GM12878 (cell line): ENCODE measurements around the gene ZBTB49. TPM values are rescaled to one million over a fixed set of nuclear protein-coding genes. Genes with fewer than 3 reads are reported as not detected.

Experiments used
- ATAC-seq: fragments of 200-7000 bp; cut with Tn5 transposase; 3 replicates; pipeline ENCODE4 v1.9.1; 2020; ENCODE audit warnings: mild to moderate bottlenecking, moderate library complexity
- BruUV-seq: library from RNA; stranded (reverse); fragments of 400-500 nt; replicated peaks from 2 replicates; lab custom pipeline; 2021; lab: Mats Ljungman, UMichigan
- CTCF ChIA-PET: fragments of 300-600 bp; sonication (Branson Sonifier 250); formaldehyde crosslinking; extraction: SDS; loops from one replicate; lab custom pipeline; 2021; ENCODE audit warnings: inconsistent platforms; lab: Yijun Ruan, JAX
- POLR2A ChIA-PET: fragments of 350-600 bp; formaldehyde crosslinking; extraction: SDS; loops from one replicate; lab custom pipeline; 2021; ENCODE audit warnings: inconsistent platforms; lab: Charles Lee
- RAD21 ChIA-PET: fragments of 300-600 bp; sonication (Branson Sonifier 250); formaldehyde crosslinking; loops from one replicate; lab custom pipeline; 2023; ENCODE audit warnings: antibody characterized with exemption; ENCODE audit not compliant: unreplicated experiment; lab: Charles Lee
- SMC1A ChIA-PET: fragments of 300-600 bp; sonication (Branson Sonifier 250); formaldehyde crosslinking; loops from one replicate; lab custom pipeline; 2023; ENCODE audit not compliant: unreplicated experiment, uncharacterized antibody; lab: Charles Lee
- DNase-seq: peaks from one replicate; pipeline ENCODE4 v3.0.0-alpha.2; 2011; ENCODE audit warnings: low read depth, low spot score
- FAIRE-seq: peaks from 3 replicates; lab custom pipeline; 2011; peaks lifted over from hg19 to GRCh38; lab: Jason Lieb, UNC
- H2AFZ ChIP-seq: 2 replicates; pipeline ENCODE4 v1.6.0; 2011; ENCODE audit warnings: low read depth, low read length, control low read depth; ENCODE audit not compliant: control insufficient read depth
- H3K27ac ChIP-seq: 2 replicates; pipeline ENCODE4 v1.5.1; 2011; ENCODE audit warnings: control low read depth; ENCODE audit not compliant: control insufficient read depth, insufficient read depth
- H3K27me3 ChIP-seq, 2 experiments: replicated peaks in 1 of 2; 2 replicates each; pipeline versions ENCODE4 v1.6.0 to v1.6.1; 2011; ENCODE audit warnings: low read length in 1 of 2; ENCODE audit not compliant: control insufficient read depth in 2 of 2, insufficient read depth in 2 of 2
- H3K36me3 ChIP-seq, 2 experiments: 2 replicates each; pipeline ENCODE4 v1.5.1; 2011; ENCODE audit warnings: low read length in 1 of 2; ENCODE audit not compliant: control insufficient read depth in 2 of 2, insufficient read depth in 2 of 2
- H3K4me1 ChIP-seq: 2 replicates; pipeline ENCODE4 v1.6.1; 2011; ENCODE audit warnings: mild to moderate bottlenecking, low read length, moderate library complexity, mixed read lengths; ENCODE audit not compliant: control insufficient read depth, insufficient read depth
- H3K4me2 ChIP-seq: 2 replicates; pipeline ENCODE4 v1.6.0; 2011; ENCODE audit warnings: control low read depth; ENCODE audit not compliant: control insufficient read depth, insufficient read depth
- H3K4me3 ChIP-seq: fragments of 200-600 bp; sonication (generic); 2 replicates; pipeline ENCODE4 v1.5.1; 2016
- H3K79me2 ChIP-seq: 2 replicates; pipeline ENCODE4 v1.6.0; 2011; ENCODE audit warnings: low read length; ENCODE audit not compliant: control insufficient read depth, insufficient read depth
- H3K9ac ChIP-seq: 2 replicates; pipeline ENCODE4 v1.8.0; 2011; ENCODE audit warnings: low read length, control low read depth, mixed read lengths; ENCODE audit not compliant: control insufficient read depth, insufficient read depth
- H3K9me3 ChIP-seq: replicated peaks from 3 replicates; pipeline ENCODE4 v1.5.1; 2011; ENCODE audit warnings: mild to moderate bottlenecking, low read length; ENCODE audit not compliant: control insufficient read depth, insufficient read depth
- H4K20me1 ChIP-seq: 2 replicates; pipeline ENCODE4 v1.6.0; 2011; ENCODE audit not compliant: control insufficient read depth, insufficient read depth
- CHD4 ChIP-seq: fragments of 200-600 bp; sonication (generic); IDR thresholded peaks from 2 replicates; pipeline ENCODE4 v1.6.1; 2016; ENCODE audit warnings: mild to moderate bottlenecking
- E2F4 ChIP-seq: IDR thresholded peaks from 2 replicates; pipeline ENCODE4 v1.6.1; 2012; ENCODE audit warnings: low read depth, low read length, improper control_type of control experiment
- IRF4 ChIP-seq: IDR thresholded peaks from 2 replicates; pipeline ENCODE4 v1.6.1; 2011; ENCODE audit warnings: low read depth, low read length
- KAT2A ChIP-seq: conservative IDR thresholded peaks from 2 replicates; pipeline ENCODE4 v1.6.1; 2011; ENCODE audit warnings: low read depth, low read length; ENCODE audit not compliant: control insufficient read depth
- MYB ChIP-seq: fragments of 150-350 bp; IDR thresholded peaks from 2 replicates; pipeline ENCODE4 v1.6.1; 2014; ENCODE audit warnings: mild to moderate bottlenecking, low read depth, low read length, borderline replicate concordance
- NFXL1 ChIP-seq: fragments of 450-650 bp; IDR thresholded peaks from 2 replicates; pipeline ENCODE4 v1.6.1; 2017; ENCODE audit warnings: antibody characterized with exemption, mild to moderate bottlenecking, borderline replicate concordance
- SUZ12 ChIP-seq: fragments of 200-600 bp; sonication (generic); IDR thresholded peaks from one replicate; pipeline ENCODE4 v1.6.1; 2018; ENCODE audit warnings: antibody characterized with exemption, mild to moderate bottlenecking; ENCODE audit not compliant: unreplicated experiment
- WGBS: methylation state at CpG from one replicate; pipeline ENCODE4 v1.1.6; 2016; ENCODE audit warnings: low lambda C conversion rate; ENCODE audit not compliant: insufficient replicate concordance, insufficient coverage; ENCODE audit errors: missing lambda C conversion rate; 5-methylcytosine and 5-hydroxymethylcytosine counted together
- in situ Hi-C: fragments of 300-500 bp; cut with MboI; formaldehyde crosslinking; loops from 9 replicates; pipeline ENCODE4 v1.14.3; 2018; ENCODE audit warnings: mixed read lengths
- intact Hi-C: fragments of 100-400 bp; cut with micrococcal nuclease; formaldehyde crosslinking; loops from one replicate; pipeline ENCODE4 v1.14.2; 2022; ENCODE audit not compliant: unreplicated experiment
- polyA plus RNA-seq, 11 experiments: library from polyadenylated mRNA; depleted of rRNA in 4 of 11; unstranded in 6 of 11; stranded (reverse) in 5 of 11; fragments of >200 nt; fragmentation: Nextera tagmentation in 4 of 11; fragmentation: Illumina TruSeq in 1 of 11; extraction: Ambion mirVana in 4 of 11; extraction: Trizol in 1 of 11; gene quantifications; 1 replicate in 1 of 11; 2 replicates in 10 of 11; pipeline versions ENCODE4 v1.2.1 to v1.2.3, GENCODE V29; 2011 to 2016; ENCODE audit warnings: inconsistent platforms in 2 of 11, missing spikeins in 2 of 11, low read depth in 1 of 11
- total RNA-seq, 4 experiments: library from RNA; depleted of rRNA in 3 of 4; stranded (reverse); fragments of >200 nt in 3 of 4; fragmentation: Illumina TruSeq in 1 of 4; extraction: Trizol in 1 of 4; gene quantifications; 2 replicates each; pipeline versions ENCODE4 v1.2.1 to v1.2.3, GENCODE V29; 2013 to 2021
- TF ChIP-seq, protein P1 (sequence below): fragments of 450-650 bp; IDR thresholded peaks from 2 replicates; pipeline ENCODE4 v1.6.1; 2017; ENCODE audit warnings: mild to moderate bottlenecking, moderate library complexity

Gene ZBTB49
- total and polyA plus RNA-seq, 10 of the 15 experiments (the other 5 are each of a cell fraction or from before 2014, with no cell fraction given): 0.37 to 4.8 (median 4.1) TPM

- DNase-seq (no peak), ATAC-seq (no peak)
- no peaks in the 10 kb centered on the region for H3K79me2 ChIP-seq
- no peak overlapping the region for H2AFZ ChIP-seq
- no peaks in the 10 kb centered on the region for H3K9me3 ChIP-seq
- H3K27ac ChIP-seq: no peak overlapping the region
- TF ChIP-seq E2F4 (no peak), IRF4 (no peak)
- TF ChIP-seq, all 136 proteins: peak for 0
- Histone ChIP-seq H3K36me3 (peaks cover 0 to 2% of the 10 kb centered on the region in 2 experiments; a peak in 1 of 4 replicates), H3K27me3 (no peaks in the 10 kb centered on the region), H3K9ac (no peak overlapping the region), H3K4me1 (no peaks in the 10 kb centered on the region), H3K4me3 (no peak overlapping the region), H4K20me1 (no peaks in the 10 kb centered on the region), H3K4me2 (no peak overlapping the region)
- POLR2A ChIA-PET: interaction anchor here (0.6 kb wide), 1 partner anchor 1347 kb away, joined by 3 read pairs; no protein-coding TSS in a partner anchor
- 80% methylated on average over 10 of the region's 10 CpGs for WGBS
- FAIRE-seq: no peak
- intact Hi-C loops (no loop called here), in situ Hi-C loops (no loop called here)
- RAD21 ChIA-PET: no interaction called here
- CTCF ChIA-PET: interaction anchor here (1.4 kb wide), 1 partner anchor 64 kb away, joined by 4 read pairs; no protein-coding TSS in a partner anchor
- BruUV-seq: no TSS peak
- SMC1A ChIA-PET: no interaction called here
Observed at GRCh38 chr4:4323705-4324534, 33.9 kb downstream of the ZBTB49 start.

DNA sequence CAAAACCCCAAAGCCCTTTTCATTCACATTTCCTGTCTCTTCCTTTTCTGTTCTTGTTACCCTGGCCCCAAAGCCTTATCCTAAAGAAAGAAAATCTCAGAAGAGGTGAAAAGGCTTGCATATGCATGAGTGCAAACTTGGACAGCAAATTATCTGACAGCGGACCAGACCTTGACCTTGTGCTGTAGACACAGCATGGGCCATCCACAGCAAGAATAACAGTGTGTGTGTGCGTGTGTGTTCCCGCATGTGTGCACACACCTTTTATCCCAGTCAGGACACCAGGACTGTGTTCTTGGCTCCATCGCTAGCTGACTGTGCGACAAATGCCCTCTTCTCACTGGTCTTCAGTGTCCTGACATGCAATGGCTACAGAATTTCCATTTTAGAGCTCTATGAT lies 35.3 kb downstream of the ZBTB49 start:
- FAIRE-seq (no peak), ATAC-seq (no peak), DNase-seq (no peak)
- in situ Hi-C loops (loop anchor here (25.0 kb wide), 1 partner anchor 338 kb away; no protein-coding TSS in a partner anchor), intact Hi-C loops (no loop called here)
- WGBS: 91% methylated on average over 5 of the region's 5 CpGs
- Histone ChIP-seq H4K20me1 (no peaks in the 10 kb centered on the region), H3K27ac (no peak overlapping the region), H3K4me2 (no peak overlapping the region), H3K4me1 (no peaks in the 10 kb centered on the region), H2AFZ (no peak overlapping the region), H3K36me3 (peaks cover 0 to 2% of the 10 kb centered on the region in 2 experiments; a peak in 1 of 4 replicates), H3K9me3 (no peaks in the 10 kb centered on the region), H3K79me2 (no peaks in the 10 kb centered on the region), H3K4me3 (no peak overlapping the region), H3K27me3 (no peaks in the 10 kb centered on the region), H3K9ac (no peak overlapping the region)
- BruUV-seq: no TSS peak
- ChIA-PET RAD21 (no interaction called here), POLR2A (no interaction called here), CTCF (interaction anchor here (1.4 kb wide), 1 partner anchor 65 kb away, joined by 4 read pairs; no protein-coding TSS in a partner anchor), SMC1A (interaction anchor here (1.4 kb wide), 1 partner anchor 65 kb away, joined by 3 read pairs; no protein-coding TSS in a partner anchor)
- TF ChIP-seq CHD4 (no peak), KAT2A (no peak), SUZ12 (no peak), NFXL1 (no peak), MYB (no peak)
- TF ChIP-seq, protein P1, sequence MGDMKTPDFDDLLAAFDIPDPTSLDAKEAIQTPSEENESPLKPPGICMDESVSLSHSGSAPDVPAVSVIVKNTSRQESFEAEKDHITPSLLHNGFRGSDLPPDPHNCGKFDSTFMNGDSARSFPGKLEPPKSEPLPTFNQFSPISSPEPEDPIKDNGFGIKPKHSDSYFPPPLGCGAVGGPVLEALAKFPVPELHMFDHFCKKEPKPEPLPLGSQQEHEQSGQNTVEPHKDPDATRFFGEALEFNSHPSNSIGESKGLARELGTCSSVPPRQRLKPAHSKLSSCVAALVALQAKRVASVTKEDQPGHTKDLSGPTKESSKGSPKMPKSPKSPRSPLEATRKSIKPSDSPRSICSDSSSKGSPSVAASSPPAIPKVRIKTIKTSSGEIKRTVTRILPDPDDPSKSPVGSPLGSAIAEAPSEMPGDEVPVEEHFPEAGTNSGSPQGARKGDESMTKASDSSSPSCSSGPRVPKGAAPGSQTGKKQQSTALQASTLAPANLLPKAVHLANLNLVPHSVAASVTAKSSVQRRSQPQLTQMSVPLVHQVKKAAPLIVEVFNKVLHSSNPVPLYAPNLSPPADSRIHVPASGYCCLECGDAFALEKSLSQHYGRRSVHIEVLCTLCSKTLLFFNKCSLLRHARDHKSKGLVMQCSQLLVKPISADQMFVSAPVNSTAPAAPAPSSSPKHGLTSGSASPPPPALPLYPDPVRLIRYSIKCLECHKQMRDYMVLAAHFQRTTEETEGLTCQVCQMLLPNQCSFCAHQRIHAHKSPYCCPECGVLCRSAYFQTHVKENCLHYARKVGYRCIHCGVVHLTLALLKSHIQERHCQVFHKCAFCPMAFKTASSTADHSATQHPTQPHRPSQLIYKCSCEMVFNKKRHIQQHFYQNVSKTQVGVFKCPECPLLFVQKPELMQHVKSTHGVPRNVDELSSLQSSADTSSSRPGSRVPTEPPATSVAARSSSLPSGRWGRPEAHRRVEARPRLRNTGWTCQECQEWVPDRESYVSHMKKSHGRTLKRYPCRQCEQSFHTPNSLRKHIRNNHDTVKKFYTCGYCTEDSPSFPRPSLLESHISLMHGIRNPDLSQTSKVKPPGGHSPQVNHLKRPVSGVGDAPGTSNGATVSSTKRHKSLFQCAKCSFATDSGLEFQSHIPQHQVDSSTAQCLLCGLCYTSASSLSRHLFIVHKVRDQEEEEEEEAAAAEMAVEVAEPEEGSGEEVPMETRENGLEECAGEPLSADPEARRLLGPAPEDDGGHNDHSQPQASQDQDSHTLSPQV: no peak
